Loucy (cell line): Measurements from ENCODE around the gene HAVCR2.

ENCODE experiments used
- CTCF ChIP-seq: fragments of 200-600 bp; sonication (generic); conservative IDR thresholded peaks from 2 replicates; pipeline ENCODE4 v1.5.1; 2014; ENCODE audit warnings: mild to moderate bottlenecking, antibody characterized with exemption, low read length
- EZH2phosphoT487 ChIP-seq: fragments of 200-600 bp; IDR thresholded peaks from 2 replicates; pipeline ENCODE4 v1.6.1; 2018; ENCODE audit warnings: antibody characterized with exemption, mild to moderate bottlenecking, moderate library complexity, borderline replicate concordance

DNA sequence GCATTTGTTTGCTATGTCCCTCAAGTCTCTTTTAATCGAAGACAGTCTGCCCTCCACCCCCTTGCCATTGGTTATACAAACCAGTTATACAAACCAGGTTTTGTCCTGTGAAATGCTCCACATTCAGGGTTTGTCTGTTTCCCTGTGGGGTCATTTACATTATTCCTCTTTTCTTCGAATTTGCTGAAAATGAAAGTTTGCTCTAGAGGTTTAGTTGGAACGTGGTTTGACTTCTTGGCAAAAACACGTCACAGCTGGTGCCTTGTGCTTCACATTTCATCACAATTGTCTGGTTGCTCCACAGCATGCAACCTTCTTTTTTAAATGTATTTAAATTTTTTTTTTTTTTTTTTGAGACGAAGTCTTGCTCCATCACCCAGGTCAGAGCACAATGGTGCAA is 4.2 kb upstream of the HAVCR2 start:
- TF ChIP-seq CTCF = no peak
- no peak for TF ChIP-seq EZH2phosphoT487
